Stimulated activated CD8-positive, alpha-beta memory T cell treated with anti-CD3 and anti-CD28 coated beads, Interleukin-4, amount 100 ng/mL, for 1 hour (primary cell): Measurements from ENCODE around the gene DNASE1L3.
"Not testable (repeated sequence)": the region's sequence is repeated elsewhere in the genome, so short reads cannot be mapped to it uniquely, and the experiment has no call there.

ENCODE experiments used
- DNase-seq, 2 donors: peaks; one replicate each; pipeline ENCODE4 v3.0.0-alpha.2; 2020; ENCODE audit warnings: low read depth in 2 of 2, low spot score in 1 of 2

DNASE1L3 gene

DNA sequence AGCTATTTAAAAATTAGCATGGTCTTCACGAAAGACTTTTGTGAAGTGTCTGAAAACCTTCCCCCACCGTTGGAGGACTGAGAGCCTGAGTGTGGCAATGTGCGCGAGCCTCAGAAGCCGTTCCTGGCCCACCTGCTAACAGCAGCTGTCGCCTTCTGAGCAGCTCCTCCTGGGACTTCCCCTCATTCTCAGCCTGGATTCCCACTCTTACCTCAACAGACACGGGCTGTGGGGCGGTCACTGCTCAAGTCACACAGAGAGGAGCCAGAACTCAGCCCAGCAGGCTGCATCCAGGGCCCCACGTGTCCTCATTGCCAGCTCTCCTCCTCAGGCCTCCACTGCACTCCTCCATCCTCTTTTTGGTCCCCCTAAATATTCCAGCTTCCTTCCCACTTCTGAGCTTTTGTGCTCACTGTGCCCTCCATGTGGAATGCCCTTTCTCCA lies 7.8 kb downstream of the DNASE1L3 start:
- DNase-seq, result no peak

GRCh38 chr3:58201451-58201850 lies 9.3 kb downstream of the DNASE1L3 start:
- not testable (repeated sequence) for DNase-seq

- no peak for DNase-seq
These were observed 9.9 kb downstream of the DNASE1L3 start for GRCh38 chr3:58200846-58201355.

GRCh38 chr3:58200121-58200709 lies 10.6 kb downstream of the DNASE1L3 start:
- no peak for DNase-seq

DNA sequence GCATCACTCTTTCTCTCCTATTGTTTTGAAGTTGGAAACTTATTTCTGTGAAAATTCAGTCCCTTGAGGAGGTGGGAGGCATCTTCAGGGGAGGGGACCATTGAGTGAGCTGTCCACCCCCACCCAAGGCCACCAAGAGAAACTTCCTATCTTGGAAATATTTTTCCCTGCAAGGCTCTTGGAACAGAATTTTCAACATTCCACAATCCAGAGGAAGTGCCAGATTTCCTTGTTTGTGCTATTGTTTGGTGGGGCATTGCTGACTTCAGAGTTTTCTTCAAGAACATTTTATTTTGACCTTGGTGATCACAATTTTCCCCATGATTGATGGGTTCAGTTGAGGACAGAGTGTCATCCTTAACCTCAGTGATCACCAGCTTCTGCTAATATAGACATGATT lies 12.0 kb downstream of the DNASE1L3 start:
- no peak for DNase-seq

- DNase-seq, result no peak
These were observed 12.4 kb downstream of the DNASE1L3 start for GRCh38 chr3:58198362-58198761.

GRCh38 chr3:58197588-58197987 lies 13.2 kb downstream of the DNASE1L3 start:
- DNase-seq, result no peak

GRCh38 chr3:58193682-58194407 lies 16.9 kb downstream of the DNASE1L3 start:
- no peak for DNase-seq

- DNase-seq, result no peak
These were observed 18.7 kb downstream of the DNASE1L3 start for GRCh38 chr3:58192069-58192468.

- no peak for DNase-seq
These were observed 19.3 kb downstream of the DNASE1L3 start for GRCh38 chr3:58191361-58191991.

DNA sequence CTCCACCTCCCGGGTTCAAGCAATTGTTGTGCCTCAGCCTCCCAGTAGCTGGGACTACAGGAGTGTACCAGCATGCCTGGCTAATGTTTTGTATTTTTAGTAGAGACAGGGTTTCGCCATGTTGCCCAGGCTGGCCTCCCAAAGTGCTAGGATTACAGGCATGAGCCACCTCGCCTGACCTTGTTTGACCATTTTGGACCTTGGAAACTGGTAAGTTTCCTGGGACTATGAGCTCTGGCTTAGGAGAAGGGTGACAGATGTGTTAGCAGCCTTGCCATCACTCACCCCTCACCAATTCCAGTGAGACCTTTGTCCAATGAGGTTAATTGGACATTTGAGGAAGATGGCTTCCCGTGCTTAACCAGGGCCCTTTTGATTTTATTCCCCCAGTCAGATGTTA lies 19.9 kb downstream of the DNASE1L3 start:
- DNase-seq, result no peak

GRCh38 chr3:58190291-58190690 lies 20.5 kb downstream of the DNASE1L3 start:
- DNase-seq, result no peak

- DNase-seq, result no peak
These were observed 21.1 kb downstream of the DNASE1L3 start for GRCh38 chr3:58189691-58190090.

- DNase-seq, result no peak
These were observed 21.8 kb downstream of the DNASE1L3 start for GRCh38 chr3:58188921-58189451.

GRCh38 chr3:58188173-58188564 lies 22.6 kb downstream of the DNASE1L3 start:
- DNase-seq, result no peak

DNA sequence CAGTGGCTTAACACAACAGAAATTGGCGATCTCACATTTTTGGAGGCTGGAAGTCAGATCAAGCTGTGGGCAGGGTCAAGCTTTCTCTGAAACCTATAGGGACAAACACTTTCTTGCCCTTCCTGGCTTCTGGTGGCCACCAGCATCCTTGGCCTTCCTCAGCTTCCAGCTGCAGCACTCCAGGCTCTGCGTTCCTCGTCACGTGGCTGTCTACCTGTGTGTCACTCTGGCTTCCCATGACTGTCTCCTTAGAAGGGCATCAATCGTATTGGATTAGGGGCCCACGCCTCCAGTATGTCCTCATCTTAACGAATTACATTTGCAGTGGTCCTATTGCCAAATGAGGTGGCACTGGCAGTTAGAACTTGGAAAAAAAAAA lies 25.8 kb downstream of the DNASE1L3 start:
- DNase-seq, result no peak

DNA sequence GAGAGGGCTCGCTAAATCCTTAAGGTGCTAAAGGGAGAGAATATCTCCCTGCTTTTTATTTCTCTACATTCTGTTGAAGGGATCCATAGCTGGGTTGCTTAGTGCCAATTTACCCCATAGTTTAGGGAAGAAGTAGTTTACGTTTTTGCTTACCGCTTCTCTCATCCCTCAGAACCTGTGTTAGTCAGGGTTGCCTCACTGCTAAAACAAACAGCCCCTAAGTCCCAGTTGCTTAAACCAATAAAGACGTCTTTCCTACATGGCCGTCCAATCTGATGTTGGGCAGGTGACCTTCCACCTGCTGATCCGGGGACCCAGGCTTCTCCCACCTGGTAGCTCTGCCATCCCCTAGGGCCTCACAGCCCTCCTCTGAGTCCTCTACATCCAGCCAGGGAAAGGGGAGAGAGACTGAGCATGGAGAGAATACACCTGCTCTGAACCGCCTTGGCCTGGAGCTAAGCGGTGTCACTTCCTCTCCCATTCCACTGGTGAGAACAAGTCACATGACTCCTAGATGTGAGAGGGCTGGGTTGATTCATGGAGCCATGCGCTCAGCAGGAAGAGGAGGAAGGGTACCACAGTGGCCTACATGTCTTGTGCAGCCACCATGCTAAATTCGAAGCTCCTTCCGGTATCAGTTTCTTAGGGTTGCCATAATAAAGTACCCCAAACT lies 26.3 kb downstream of the DNASE1L3 start:
- no peak for DNase-seq

DNA sequence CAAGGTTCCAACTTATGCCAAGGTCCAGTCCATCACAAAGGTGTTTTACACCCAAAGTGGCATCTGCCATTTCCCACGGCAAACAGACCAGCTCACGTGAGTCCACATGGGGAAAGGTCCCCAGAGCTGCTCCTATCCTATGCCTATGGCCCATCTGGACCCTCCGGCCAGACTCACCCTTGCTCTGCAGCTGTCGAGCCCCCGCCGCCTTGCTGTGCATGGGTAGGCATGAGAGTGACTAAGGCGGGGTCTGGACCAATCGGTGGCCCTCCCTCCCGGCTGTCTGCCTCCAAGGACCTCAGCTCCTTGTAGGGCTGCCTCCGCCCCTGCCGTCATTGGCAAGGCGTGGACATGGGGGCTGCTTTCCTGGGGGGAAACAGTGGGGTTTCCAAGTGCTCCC lies 26.9 kb downstream of the DNASE1L3 start:
- no peak for DNase-seq

GRCh38 chr3:58183221-58183620 lies 27.6 kb downstream of the DNASE1L3 start:
- no peak for DNase-seq

- no peak for DNase-seq
These were observed 29.7 kb downstream of the DNASE1L3 start for GRCh38 chr3:58180940-58181587.
